ENCODE data around the gene RAB5B. TPM values are rescaled to one million over a fixed set of nuclear protein-coding genes. Genes with fewer than 3 reads are reported as not detected.
A peak's percentile ranks its signal among the peaks of the same experiment; 100 is the strongest.
"Not testable (repeated sequence)": the region's sequence is repeated elsewhere in the genome, so short reads cannot be mapped to it uniquely, and the experiment has no call there.

RAB5B gene
- total RNA-seq, 1 donor from 2014 or later, result 150 TPM

GRCh38 chr12:56040963-56041551 lies 67.2 kb downstream of the RAB5B start:
- no peak for DNase-seq
- ATAC-seq, result no peak
- intact Hi-C loops (cut with DNase I), result loop anchor here (10.0 kb wide), 1 partner anchor 46 kb away; the partner anchor contains the start of gene SUOX
- Histone ChIP-seq H3K27me3 (no peaks in the 10 kb centered on the region), H3K36me3 (peaks cover 42% of the 10 kb centered on the region), H3K4me1 (peaks cover 19% of the 10 kb centered on the region), H3K27ac (peak overlapping the region; percentile 94), H3K4me3 (peak overlapping the region; percentile 87), H3K9me3 (no peaks in the 10 kb centered on the region)
- no peak for TF ChIP-seq CTCF (IDR thresholded peaks at IDR 0.05)

DNA sequence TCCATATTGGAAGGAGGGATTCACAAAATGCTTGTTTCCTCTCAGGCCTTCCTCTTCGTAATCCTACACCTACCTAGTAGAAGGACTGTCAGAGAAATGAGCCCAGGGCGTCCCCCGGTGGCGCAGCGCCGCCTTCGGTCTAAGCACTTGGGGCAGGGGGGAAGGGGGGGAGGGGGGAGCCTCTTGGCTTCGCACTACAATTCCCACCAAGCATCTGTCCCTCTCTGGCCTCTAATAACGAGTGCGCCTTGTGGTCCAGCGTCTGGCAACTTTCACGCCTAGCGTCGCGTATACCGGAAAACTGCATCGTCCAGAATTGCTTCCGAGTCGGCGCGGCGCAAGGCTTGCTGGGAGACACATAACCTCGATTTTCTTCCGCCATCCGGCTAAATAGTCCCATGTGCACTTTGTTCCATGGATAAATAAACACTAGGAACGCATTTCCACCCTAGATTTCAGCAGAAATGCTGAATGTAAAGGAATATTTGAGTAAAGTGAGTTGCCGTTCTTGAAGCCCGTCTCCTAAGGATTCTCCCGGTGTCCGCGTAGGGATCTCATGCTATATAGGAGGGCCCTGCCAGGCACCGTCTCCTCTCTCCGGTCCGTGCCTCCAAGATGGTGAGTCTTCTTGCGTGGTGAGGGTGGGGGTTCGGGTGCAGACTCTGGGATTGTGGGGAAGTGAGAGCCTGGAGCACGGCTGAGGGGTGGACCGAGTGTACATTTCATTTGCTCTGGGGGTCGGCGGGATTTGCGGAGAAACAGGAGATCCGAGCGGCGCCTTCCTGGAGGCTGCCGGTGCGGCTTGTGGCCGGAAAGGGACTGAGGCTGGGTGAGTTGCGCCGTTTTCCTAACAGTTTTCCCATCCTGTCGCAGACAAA lies 67.9 kb downstream of the RAB5B start, which contains the start of gene RPS26:
Gene RPS26 (plus strand): TSS at position 367 of the 878 bp plus-strand sequence. CDS start 249 bp downstream, at position 616.
- peak; percentile 97 for ATAC-seq
- Histone ChIP-seq H3K4me1 (peaks cover 19% of the 10 kb centered on the region), H3K36me3 (peaks cover 38% of the 10 kb centered on the region), H3K9me3 (no peaks in the 10 kb centered on the region), H3K27me3 (no peaks in the 10 kb centered on the region), H3K27ac (peak within 1 kb of the TSS; percentile 94), H3K4me3 (peak within 1 kb of the TSS; percentile 87)
- intact Hi-C loops (cut with DNase I), result loop anchor here (10.0 kb wide), 1 partner anchor 47 kb away; the partner anchor contains the start of gene SUOX
- TF ChIP-seq CTCF (IDR thresholded peaks at IDR 0.05), result peak; percentile 41
- DNase-seq, result peak; percentile 97

DNA sequence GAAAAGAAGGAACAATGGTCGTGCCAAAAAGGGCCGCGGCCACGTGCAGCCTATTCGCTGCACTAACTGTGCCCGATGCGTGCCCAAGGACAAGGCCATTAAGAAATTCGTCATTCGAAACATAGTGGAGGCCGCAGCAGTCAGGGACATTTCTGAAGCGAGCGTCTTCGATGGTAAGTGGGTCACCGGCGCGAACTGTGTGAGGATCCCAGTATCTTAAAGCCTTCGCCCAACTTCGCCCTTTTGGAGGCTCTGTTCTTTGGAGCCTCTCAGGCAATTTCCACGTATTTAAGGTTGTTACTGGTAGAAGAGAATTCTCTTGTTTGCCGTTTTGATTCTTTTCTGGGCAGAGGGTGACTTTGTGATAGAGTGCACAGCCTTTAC lies 68.5 kb downstream of the RAB5B start:
- DNase-seq, result not testable (repeated sequence)

DNA sequence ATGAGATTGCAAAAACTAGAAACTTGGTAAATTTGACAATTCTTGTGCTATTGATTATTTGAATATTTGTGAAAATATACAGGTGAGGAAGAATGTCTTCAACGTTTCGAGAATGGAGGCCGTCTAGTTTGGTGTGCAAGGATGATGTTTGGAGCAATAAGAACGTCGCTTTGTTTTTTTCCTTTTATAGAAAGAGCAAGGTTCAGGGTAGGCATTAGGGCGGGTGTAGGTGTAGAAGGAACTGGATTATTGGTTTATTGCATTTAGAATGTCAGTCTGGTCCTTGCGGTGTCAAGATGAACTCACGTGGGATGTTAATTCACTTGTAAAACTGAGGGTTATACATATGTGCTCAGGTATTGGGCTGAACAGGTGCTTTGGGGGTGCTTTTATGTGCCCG lies 69.0 kb downstream of the RAB5B start:
- Histone ChIP-seq H3K4me3 (peak overlapping the region; percentile 87), H3K9me3 (no peaks in the 10 kb centered on the region), H3K27me3 (no peaks in the 10 kb centered on the region), H3K27ac (peak overlapping the region; percentile 94), H3K36me3 (peaks cover 38% of the 10 kb centered on the region), H3K4me1 (peaks cover 19% of the 10 kb centered on the region)
- no peak for TF ChIP-seq CTCF (IDR thresholded peaks at IDR 0.05)
- DNase-seq (no peak), ATAC-seq (no peak)
- intact Hi-C loops (cut with DNase I), result loop anchor here (10.0 kb wide), 1 partner anchor 48 kb away; the partner anchor contains the start of gene SUOX

More for the DNA sequence above, 68.5 kb downstream of the RAB5B start:
- ATAC-seq, H3K9me3 ChIP-seq, H3K27me3 ChIP-seq: not testable (repeated sequence)
- Histone ChIP-seq H3K27ac (peak overlapping the region; percentile 94), H3K36me3 (peaks cover 38% of the 10 kb centered on the region), H3K4me3 (peak overlapping the region; percentile 87), H3K4me1 (peaks cover 19% of the 10 kb centered on the region)
- intact Hi-C loops (cut with DNase I), result loop anchor here (10.0 kb wide), 1 partner anchor 48 kb away; the partner anchor contains the start of gene SUOX

Other genes with a start within 250 kb of the RAB5B start
- gene CD63, start 245.1 kb upstream of the RAB5B start, total RNA-seq, result 1,158 TPM
- 5.8 TPM for gene GDF11, start 231.0 kb upstream of the RAB5B start, total RNA-seq
- 43.6 TPM for gene SARNP, start 156.4 kb upstream of the RAB5B start, total RNA-seq
- gene ORMDL2, start 156.0 kb upstream of the RAB5B start, total RNA-seq, result 49.2 TPM
- 42.7 TPM for gene DNAJC14, start 144.5 kb upstream of the RAB5B start, total RNA-seq
- 30.2 TPM for gene MMP19, start 131.1 kb upstream of the RAB5B start, total RNA-seq
- 29.1 TPM for gene PYM1, start 46.2 kb upstream of the RAB5B start, total RNA-seq
- 29.0 TPM for gene DGKA, start 42.9 kb upstream of the RAB5B start, total RNA-seq
- 4.9 TPM for gene PMEL, start 8.0 kb upstream of the RAB5B start, total RNA-seq
- gene CDK2, start 7.2 kb upstream of the RAB5B start, total RNA-seq, result 28.0 TPM
- 20.3 TPM for gene SUOX, start 23.2 kb downstream of the RAB5B start, total RNA-seq
- gene IKZF4, start 47.0 kb downstream of the RAB5B start, total RNA-seq, result 10.5 TPM
- gene RPS26, start 67.8 kb downstream of the RAB5B start, total RNA-seq, result 55.4 TPM
- 60.7 TPM for gene ERBB3, start 106.1 kb downstream of the RAB5B start, total RNA-seq
- gene PA2G4, start 130.5 kb downstream of the RAB5B start, total RNA-seq, result 71.4 TPM
- 2,726 TPM for gene RPL41, start 142.6 kb downstream of the RAB5B start, total RNA-seq
- 8.4 TPM for gene ZC3H10, start 144.2 kb downstream of the RAB5B start, total RNA-seq
- gene ESYT1, start 154.2 kb downstream of the RAB5B start, total RNA-seq, result 101 TPM
- 19.5 TPM for gene MYL6B, start 178.5 kb downstream of the RAB5B start, total RNA-seq
- 1,254 TPM for gene MYL6, start 184.3 kb downstream of the RAB5B start, total RNA-seq
- 117 TPM for gene SMARCC2, start 215.4 kb downstream of the RAB5B start, total RNA-seq
- gene RNF41, start 247.8 kb downstream of the RAB5B start, total RNA-seq, result 51.6 TPM

Measured in upper lobe of right lung (tissue), 1 donor.